ENCODE measurements around the gene CMC1.
"Not testable (repeated sequence)": the region's sequence is repeated elsewhere in the genome, so short reads cannot be mapped to it uniquely, and the experiment has no call there.

Gene CMC1

DNA sequence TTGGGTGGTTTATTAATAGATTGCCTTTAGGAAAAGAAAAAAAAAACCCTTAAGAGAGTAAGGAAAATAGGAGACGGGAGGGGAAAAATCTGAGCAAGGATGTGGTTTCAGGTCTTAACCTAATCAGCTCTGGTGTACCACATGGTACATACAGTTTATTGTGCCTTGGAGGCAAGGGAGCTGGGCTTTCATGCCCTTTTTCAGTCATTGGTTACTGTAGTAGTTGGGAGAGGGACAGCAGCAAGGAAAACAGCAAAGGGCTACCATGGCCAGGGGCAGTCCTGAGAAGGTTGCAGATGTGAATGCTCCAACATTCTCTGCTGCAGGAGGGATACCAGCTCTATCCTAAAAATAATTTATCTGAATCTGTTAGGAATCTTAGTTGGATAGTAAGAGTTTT, 5.9 kb downstream of the CMC1 start:
- DNase-seq: no peak

DNA sequence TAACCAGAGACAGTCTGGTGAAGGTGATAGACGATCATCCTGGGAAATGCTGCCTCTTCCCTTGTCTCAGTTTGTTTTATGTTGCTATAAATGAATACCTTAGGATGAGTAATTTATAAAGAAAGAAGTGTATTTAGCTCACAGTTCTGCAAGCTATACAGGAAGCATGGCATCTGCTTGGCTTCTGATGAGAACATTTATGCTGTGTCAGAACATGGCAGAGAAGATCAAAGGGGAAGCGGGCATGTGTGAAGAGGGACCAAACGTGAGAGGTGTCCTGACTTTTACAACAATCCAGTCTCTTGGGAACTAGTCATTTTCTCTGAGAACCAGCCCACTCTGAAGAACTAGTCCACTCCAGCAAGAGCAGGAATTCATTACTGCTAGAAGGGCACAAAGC, 9.6 kb downstream of the CMC1 start:
- DNase-seq: no peak

DNA sequence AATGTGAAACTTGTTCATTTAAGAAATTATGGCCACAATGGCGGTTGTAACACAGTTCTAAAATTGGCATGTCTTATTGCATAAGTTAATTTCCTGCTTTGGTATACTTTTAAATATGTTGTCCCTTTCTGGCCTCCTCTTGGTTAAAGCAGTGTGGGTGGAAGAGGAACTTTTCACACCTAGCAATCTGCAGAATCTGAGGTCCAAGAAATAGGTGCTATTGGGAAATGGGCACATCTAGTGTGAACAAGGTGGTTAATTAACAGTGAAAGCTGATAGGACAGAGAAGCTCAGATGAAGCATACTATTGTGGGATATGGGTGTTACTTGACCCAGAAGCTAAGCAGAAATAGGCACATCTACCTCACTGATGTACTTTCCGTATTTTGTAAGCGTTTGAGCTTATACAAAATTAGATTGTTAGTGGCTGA, 10.6 kb downstream of the CMC1 start:
- no peak for DNase-seq

DNA sequence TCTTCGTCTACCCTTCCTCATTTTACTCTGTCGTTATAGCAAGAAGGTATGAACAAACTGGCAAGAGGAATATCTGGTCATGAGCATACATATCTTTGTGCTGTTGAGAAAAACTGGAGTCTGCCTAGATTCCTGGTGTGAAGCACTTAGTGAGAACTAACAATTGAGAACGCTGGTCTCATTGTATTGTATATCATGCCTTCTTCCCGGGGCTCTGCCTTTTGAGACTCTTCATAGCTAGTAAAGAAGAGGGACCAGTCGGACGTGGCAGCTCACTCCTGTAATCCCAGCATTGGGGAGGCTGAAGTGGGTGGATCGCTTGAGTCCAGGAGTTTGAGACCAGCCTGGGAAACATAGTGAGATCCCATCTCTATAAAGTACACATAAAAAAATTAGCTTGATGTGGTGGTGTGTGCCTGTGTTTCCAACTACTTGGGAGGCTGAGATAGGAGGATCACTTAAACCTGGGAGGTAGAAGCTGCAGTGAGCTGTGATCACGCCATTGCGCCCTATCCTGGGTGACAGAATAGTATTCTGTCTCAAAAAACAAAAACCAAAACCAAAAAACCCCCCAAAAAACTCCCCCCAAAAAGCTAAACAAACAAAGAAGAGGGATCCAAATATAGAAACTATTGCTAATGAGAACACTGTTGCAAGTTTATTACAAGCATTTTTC, 11.8 kb downstream of the CMC1 start:
- DNase-seq: no peak

DNA sequence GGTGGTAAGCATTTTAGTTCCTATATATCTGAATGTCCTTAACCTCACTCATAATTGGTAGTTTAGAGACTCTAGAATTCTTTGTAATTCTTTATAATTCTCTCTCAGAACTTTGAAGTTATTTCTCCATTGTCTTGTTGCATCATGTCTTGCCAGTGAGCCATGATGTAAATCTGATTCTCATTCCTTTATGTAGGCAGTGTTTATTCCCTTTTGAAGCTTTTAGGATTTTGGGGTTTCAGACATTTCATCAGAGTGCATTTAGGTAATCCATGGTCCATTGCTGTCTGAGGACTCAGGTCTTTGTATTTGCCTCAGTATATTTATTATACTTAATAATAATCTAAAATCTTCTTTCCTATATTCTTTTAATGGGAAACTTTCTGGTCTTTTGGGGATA, 20.6 kb downstream of the CMC1 start:
- no peak for DNase-seq

DNA sequence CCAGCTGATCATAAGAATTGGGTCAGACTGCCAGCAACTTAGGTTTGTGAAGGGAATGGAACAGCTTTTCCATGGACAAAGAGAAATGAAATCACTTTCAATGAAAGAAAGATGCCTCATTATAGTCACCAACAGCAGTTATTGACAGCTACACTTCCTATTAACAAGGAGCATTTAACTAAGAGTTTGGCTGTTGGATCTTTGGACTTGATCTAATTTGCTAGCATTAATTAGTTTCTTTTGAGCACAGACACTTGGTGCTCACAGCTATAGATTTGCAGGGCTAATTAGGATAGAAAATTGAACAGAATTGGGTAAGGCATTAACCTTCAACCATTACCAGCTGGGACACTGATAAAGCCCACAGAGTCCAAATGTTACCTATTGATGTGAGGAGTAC, 24.2 kb downstream of the CMC1 start:
- no peak for DNase-seq

DNA sequence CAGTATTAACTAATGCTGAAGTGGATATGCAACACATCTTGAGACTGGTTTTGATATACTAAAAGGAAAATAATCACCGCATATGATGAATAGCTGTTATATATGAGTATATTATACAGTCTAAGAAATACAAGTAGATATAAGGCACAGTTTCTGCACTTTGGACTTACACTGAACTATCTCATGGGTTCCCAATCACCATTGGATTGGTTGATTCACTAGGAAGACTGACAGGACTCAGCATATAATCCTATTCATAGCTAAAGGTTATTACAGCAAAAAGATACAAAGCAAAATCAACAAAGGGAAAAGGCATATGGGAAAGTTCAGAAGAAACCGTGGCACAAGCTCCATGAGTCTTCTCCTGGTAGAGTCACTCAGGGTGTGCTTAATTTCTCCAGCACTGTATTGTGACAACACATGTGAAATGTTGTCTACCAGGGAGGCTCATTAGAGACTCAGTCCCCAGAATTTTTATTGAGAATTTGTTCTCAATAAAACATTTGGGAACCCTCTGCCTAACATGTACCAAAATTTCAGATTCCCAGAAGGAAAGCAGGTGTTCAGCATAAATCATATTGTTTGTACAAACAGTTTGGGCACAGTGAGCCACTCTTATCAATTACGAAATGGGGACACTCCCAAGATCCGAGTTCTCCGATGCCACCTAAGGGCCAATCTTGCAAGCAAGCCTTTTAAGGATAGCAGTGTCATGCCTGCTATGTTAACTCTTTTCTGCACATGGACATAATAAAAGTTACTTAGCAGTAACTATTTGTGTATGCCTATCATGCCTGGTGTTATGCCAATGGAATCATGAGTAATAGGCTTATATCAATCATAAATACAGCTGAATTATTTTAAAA, 26.8 kb downstream of the CMC1 start:
- no peak for DNase-seq

DNA sequence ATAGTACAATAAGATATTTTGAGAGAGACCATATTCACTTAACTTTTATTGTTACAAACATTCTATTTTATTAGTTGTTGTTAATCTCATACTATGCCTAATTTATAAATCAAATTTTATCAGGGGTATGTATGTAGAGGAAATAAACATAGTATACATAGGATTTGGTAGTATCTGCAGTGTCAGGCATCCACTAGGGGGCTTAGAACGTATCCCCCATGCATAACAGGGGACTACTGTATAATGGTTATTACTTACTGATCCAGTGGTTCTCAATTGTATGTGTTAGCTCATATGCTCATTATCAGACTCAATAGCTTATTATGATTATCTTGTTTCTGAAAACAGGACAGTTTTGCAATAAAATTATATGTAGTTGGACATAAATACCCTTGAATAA, 27.6 kb downstream of the CMC1 start:
- no peak for DNase-seq

DNA sequence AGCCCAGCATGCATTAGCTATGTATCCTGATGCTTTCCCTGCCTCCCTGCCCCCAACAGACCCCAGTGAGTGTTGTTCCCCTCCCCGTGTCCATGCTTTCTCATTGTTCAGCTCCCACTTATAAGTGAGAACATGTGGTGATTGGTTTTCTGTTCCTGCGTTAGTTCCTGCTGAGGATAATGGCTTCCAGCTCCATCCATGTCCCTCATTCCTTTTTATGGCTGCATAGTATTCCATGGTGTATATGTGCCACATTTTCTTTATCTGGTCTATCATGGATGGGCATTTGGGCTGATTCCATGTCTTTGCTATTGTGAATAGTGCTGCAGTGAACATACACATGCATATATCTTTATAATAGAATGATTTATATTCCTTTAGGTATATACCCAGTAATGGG, 28.5 kb downstream of the CMC1 start:
- not testable (repeated sequence) for DNase-seq

DNA sequence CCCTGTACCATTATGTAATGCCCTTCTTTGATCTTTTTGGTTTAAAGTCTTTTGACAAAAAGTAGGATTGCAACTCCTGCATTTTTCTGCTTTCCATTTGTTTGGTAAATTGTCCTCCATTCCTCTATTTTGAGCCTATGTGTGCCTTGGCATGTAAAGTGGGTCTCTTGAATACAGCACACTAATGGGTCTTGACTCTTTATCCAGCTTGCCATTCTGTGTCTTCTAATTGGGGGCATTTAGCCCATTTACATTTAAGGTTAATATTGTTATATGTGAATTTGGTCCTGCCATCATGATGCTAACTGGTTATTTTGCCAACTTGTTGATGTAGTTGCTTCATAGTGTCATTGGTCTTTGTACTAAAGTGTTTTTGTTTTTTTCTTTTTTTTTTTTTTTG, 32.4 kb downstream of the CMC1 start:
- no peak for DNase-seq

DNA sequence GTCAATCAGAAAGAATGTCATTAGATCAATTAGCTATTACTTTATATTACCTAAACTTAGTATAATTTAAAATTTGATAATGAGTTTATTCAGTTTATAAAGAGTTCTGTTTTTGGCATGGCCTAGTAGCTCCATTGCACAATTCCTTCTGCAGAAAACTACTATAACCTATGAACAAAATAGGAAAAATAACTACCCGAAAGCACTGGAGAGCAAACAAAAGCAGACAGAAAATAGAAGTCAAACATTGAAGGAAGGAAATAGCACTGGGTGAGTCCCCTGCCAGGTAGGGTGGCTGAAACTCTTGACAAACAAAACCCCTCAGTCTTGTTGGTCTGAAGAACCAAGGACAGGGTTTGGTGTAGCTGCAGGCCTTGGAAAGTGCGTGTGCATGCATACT, 37.5 kb downstream of the CMC1 start:
- DNase-seq: no peak

DNA sequence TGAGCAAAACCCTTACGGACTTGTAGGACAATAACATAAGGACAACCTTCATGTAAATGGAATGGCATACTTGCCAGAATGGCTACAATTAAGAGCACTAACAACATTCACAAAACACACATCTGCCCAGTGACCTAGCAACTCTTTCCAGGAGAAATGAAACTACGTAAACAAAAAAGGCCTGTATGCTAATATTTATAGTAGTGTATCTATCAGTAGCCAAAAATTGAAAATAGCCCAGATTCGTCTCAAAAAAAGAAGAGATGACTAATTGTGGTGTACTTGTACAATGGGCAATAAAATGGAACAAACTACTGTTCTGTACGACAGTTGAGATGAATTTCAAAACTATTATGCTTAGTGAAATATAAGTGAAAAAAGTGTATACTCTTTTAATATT, 38.4 kb downstream of the CMC1 start:
- no peak for DNase-seq

DNA sequence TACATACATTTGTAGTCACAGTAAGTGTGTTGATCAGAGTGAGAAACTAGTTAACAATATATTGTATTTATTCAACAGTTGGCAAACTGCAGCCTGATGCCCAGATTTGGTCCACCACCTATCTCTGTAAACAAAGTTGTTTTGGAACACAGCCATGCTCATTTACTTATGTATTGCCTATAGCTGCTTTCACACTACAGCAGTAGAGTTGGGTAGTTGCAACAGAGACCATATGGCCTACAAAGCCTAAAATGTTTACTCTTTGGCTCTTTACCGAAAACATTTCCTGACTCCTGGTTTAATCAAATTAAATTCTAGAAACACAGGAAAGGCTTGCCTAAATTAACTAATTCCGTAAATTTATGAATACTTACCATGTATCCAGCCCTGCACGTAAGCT, 39.4 kb downstream of the CMC1 start:
- no peak for DNase-seq

DNA sequence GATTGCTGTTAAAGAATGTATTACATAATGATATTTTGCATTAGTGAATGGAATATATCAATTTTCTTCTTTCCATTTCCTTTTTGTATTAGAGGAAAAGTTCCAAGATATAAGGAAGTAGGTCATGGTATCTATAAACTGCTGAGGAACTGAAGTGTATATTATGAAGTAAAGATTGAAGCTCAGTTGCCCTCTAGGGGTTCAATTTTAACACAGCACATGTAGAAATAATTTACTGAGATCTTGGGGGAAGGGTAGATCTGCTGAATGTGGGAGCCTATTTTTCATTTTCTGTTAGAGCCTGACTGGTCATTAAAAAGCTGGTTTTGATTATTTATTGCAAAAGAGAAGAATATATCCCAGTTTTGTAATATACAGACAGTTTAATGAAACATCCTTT, 45.2 kb downstream of the CMC1 start:
- DNase-seq: no peak

DNA sequence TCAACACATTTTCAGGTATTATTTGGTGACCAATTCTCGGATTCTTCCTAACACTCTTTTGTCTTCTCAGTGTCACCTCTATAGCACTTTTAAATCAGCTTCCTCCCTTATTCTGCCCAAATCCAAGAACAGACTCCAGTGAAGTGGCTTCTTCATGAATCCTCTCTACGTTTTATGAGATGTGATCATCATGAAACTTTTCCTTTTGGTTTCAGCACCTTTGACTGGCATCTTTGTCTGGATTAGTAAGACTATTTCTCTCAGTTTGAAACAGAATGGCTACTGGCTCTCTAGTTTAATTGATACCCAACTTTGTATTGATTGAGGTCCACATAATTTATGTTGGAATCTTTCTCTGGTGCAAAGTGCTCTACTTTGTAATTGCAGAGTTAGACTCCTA, 45.6 kb downstream of the CMC1 start:
- no peak for DNase-seq

DNA sequence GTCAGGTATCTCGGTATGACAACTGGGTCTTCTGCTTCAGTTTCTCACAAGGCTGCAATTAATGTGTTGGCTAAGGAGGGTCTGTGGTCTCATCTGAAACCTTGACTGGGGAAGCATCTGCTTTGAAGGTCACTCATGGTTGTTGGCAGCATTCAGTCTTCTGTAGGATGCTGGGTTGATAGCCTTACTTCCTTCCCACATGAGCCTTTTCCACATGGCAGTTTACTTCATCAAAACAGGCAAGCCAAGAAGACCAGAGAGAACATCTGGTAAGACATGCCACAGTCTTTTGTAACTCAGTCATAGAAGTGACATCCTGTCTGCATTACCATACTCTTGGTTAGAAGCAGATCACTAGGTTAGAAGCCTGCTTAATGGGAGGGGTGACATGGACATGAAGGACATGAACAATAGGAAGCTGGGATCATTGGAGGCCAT, 49.5 kb downstream of the CMC1 start:
- no peak for DNase-seq

DNA sequence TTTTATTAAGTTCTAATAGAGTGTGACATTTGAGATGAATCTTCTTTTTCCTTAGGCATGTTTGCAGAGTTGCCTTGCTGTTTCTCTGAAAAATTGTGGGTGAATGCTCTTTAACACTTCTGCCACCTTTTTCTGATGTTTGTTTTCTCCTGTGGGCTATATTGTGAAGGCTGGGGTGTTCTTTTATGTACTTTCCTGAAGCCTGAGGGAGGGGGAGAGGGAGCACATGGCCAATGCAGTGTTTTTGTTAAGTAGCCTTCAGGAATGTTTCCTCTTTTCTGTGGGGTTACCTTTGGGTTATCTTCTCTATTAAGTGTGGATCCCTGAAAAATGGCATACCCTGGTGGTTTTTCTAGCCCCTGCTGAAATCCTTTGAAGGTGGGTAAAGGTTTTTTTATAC, 50.2 kb downstream of the CMC1 start:
- DNase-seq: no peak

DNA sequence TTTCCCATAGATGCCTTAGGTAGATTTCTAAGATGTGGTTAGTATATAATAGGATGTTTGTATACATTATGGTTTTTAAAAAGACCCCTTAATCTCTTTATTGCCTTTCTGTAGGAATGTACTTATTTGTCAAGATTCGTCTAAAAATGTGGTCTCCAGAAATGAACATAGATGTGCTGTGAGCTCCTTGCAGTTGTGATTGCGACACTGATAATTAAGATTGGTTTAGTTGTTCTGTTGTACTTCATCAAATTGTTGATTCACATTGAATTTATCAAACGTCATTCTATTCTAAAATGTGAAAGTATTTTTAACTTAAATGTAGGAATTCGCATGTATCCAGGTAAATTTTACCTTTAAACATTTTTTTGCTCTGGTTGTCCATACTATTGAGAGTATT, 51.2 kb downstream of the CMC1 start:
- no peak for DNase-seq

DNA sequence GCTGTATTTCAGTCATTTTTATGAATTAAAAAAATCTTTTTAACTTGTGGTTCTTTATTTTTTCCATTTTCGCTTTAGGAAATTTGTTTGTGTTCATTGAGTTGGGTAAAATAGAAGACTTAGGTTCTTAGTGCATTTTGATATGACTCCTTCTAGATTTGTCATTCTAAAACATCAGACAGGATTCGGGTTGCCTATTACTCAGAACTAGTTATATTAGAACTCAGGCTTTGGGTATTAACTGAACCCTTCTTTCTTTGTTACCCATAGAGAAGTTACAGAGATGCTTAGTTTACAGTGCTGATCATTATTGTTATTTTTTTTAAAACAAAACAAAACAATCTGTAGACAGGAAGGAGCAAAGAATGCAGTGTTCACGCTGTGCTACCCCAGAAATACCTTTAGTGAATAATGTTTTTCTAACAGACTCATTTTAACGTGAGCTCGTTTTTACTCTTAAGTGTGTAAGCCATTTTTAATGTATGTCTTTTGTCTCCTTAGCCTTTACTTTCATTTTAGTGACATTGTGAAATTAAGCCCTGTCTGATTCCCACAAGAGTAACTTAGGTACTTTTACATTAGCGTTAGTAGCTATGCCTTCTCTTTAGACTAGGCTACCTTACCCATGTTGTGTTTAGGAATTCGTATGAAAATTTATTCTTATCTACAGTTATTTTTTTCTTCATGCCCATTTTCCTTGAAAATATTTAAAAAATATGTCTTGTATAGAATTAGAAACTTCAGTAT, 53.4 kb downstream of the CMC1 start:
- DNase-seq: no peak

DNA sequence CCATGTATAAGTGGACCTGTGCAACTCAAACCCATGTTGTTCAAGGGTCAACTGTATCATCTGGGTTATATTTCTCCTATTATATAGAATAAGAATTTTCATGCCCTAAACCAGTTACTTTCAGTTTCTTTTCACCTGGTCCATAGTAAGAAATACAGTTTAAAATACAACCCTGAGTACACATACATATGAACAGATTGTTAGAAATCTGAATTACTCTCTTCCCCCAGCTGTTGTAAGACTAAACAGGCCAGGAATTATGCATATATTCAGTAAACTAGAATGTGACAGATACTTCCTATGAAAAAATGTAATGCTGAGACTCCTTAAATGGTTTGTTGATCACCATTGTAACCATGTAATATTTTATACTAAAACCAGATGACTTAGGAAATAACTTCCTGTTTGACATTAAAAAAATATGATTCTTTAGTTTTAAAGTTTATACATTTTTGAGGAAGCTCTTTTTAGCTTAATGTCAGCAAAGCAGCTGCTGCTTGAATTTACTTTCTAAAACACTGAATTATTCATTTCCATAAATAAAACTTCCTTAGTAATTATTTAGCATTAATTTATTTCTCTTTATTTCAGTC, 54.6 kb downstream of the CMC1 start:
- DNase-seq: no peak

DNA sequence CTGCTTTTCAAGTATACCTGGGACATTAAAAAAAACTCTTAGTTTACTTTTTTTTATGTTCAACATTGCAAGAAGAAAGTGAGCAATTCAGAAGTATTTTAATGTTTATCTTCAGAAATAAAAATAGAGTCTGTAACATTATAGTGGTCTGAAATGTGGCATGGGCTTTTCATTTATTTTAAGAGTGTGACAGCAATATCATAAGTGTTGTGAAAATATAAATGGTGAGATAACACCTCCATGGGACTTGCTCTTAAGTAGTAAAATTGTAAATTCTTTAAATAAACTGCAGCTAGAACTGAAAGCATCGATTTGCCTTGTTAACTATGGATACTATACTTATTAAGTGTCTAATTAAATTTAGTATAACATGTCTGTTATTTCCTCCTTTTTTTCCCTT, 58.3 kb downstream of the CMC1 start:
- no peak for DNase-seq

DNA sequence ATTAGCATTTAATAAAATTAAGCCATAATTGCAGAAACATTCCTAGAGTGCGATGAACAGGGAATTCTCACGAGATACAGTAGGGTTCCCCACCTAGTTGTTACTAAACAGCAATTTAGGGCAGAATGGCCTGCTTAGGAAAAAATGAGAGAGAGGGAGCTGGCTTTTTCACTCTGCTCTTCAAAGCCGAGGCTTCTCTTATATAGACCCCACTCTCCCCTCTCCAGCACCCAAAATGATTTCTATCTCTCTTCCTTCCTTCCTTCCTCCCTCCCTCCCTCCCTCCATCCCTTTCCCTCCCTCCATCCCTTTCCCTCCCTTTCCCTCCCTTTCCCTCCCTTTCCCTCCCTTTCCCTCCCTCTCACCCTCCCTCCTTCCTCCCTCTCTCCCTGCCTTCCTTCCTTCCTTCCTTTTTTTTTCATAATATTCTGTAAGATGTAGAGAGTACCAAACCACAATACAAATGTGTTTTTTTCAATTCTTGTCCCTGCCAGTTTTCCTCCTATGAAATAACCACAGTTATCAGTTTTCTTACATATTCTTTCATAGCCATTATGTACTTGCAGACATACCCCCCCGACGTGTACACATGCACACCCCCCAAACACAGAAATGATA, 59.0 kb downstream of the CMC1 start:
- no peak for DNase-seq

DNA sequence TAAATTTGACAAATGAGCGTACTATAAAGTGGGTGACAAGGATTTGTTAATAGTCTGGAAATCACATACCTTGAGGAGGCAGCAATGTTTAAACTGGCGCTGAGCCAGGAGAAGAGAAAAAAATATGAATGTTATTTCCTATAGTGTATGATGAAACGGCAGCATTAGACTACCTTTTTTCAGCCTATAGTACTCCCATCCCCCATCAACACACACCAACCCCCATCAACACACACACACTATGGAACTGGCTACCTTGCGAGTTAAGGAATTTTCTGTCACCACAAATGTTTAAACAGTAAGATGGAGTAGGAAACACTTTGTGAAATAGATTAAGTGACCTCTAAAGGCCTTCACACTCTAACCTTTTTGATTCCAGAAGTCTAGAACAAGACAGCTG, 60.3 kb downstream of the CMC1 start:
- no peak for DNase-seq

Measured in stimulated activated CD8-positive, alpha-beta memory T cell treated with anti-CD3 and anti-CD28 coated beads, Interleukin-4, amount 100 ng/mL, for 48 hours (primary cell).